SK-N-MC (cell line): ENCODE data around the gene OPCML.

Source experiments
- EZH2 ChIP-seq: fragments of 200-600 bp; sonication (generic); IDR thresholded peaks from one replicate; pipeline ENCODE4 v1.6.1; 2017; ENCODE audit warnings: antibody characterized with exemption
- FOXP2 ChIP-seq: optimal IDR thresholded peaks from 2 replicates; pipeline ENCODE3; 2011; ENCODE audit warnings: mild to moderate bottlenecking, moderate library complexity; ENCODE audit not compliant: insufficient read depth; ENCODE audit errors: extremely low read length, control extremely low read depth
- POLR2AphosphoS5 ChIP-seq: IDR thresholded peaks from 2 replicates; pipeline ENCODE4 v1.6.1; 2012; ENCODE audit warnings: mild to moderate bottlenecking, low read depth, low read length, borderline replicate concordance

DNA sequence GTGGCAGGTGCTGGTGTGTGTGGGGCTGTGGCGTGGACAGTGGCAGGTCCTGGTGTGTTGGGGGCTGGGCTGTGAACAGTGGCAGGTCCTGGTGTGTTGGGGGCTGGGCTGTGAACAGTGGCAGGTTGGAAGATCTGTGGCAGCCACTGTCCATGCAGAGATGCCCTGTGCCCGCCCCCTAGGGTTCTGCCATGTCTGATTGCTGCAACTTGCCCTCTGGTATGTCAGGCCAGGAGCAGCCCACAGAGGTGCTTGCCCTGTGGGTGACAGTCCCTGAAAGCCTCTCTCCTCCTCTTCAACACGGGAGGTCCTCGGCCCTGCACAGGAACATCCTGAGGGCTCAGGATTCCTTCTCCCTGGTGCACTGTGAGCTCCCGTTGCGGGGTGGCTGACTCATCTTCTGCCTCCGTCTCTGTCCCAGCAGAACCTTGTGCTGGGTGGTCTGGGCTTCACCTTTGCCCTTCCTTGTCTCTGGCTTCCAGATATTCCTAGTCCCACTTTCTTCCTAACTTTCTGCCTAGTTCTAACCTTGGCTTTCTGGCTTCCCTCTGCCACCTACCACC, 13.5 kb downstream of the OPCML start:
- TF ChIP-seq EZH2 (no peak), POLR2AphosphoS5 (no peak), FOXP2 (no peak)
